ENCODE results near the gene NFYC. TPM values are rescaled to one million over a fixed set of nuclear protein-coding genes. Genes with fewer than 3 reads are reported as not detected.
A peak's percentile ranks its signal among the peaks of the same experiment; 100 is the strongest.

Gene NFYC
- total RNA-seq, 4 donors from 2014 or later: 29.8 to 44.6 (median 32.4) TPM

DNA sequence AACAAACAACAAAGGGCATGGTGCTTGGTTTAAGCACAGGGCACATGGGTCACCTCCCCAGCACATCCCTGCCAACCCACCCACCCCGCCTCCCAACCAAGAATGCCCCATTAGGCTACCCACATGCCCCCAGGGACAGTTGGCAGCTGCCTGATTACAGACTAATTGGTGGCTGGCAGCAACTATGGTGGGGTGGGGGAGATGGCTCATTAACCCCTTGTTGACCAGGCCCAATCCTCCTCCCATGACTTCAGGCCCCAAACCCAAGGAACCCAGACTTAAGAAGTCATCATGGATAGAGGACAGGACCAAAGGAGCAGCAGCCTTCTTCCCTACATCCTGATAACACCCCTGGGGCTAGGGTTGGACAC is 27.4 kb upstream of the NFYC start:
- DNase-seq (ENCODE audit: low spot score) (no peak), ATAC-seq (ENCODE audit: low FRiP score) (no peak)
- TF ChIP-seq CTCF (IDR thresholded peaks at IDR 0.05): no peak

DNA sequence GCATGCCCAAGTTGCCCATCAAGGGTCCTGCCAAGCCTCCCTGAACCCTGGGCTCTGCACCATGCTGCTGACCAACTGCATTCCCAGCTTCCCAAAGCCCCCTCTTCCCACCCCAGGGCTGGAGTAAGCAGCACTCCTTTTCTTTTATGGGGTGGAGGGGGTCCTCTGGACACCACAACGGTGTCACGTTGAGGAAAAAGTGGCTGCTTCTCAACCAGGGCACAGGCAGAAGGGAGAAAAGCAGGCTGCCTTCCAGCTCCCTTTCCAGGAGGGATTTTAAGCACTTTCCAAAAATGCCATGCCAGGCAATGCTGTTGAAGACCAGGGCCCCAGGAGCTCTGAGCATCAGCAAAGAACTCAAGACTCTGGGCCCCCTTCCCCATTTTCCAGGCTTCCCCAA is 26.7 kb upstream of the NFYC start:
- DNase-seq (ENCODE audit: low spot score): no peak
- no peak for TF ChIP-seq CTCF (IDR thresholded peaks at IDR 0.05)
- ATAC-seq (ENCODE audit: low FRiP score): no peak

DNA sequence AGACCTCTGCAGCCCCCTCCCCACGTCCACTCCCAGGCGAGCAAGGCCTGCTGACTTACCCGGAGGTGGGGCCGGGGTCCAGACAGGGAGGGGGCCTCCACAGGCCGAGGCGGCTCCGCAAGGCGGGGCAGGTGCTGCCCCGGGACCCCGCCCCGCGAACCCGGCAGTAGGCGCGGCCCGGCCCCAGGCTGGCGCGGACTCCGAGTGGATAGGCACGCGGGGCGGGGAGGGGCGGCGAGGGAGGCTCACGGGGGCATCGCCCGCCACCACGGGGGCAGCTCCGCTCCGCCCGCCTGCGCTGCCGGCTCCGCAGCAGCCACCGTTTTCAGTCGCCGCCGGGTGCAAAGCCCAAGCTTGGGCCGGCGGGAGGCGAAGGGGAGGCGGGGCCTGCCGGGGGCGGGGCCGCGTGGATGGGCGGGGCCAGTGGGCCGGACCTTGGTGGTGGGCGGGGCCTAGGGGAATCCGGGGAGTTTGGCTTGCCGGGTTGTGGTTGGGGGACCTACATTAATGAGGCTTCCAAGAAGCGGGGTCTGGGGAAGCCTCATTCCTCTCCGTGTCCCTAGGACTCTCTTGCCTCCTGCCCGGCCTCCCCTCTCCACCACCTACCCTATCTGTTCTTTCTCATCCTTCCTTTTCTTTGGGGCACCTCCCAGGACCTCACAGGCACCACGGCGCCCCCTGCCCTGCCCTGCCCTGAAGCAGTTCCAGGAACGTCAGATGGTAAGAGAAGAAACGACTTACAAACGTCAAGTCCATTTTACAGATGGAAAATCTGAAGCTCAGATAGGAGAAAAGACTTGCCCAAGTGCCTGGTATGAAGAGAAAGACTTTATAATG is 26.0 kb upstream of the NFYC start, which contains the start of gene RIMS3:
RIMS3 (minus strand) TSS at position 348 of the 837 bp plus-strand sequence. CDS start 23,757 bp downstream, outside the sequence.
- ATAC-seq (ENCODE audit: low FRiP score) (peak; percentile 89), DNase-seq (ENCODE audit: low spot score) (peak; percentile 56)
- TF ChIP-seq CTCF (IDR thresholded peaks at IDR 0.05): no peak

- DNase-seq (ENCODE audit: low spot score) (peak; percentile 59), ATAC-seq (ENCODE audit: low FRiP score) (no peak)
- peak in 2 of 3 donors; percentile 26 to 56 for TF ChIP-seq CTCF (IDR thresholded peaks at IDR 0.05)
Measured at GRCh38 chr1:40668769-40669525, 22.6 kb upstream of the NFYC start.

DNA sequence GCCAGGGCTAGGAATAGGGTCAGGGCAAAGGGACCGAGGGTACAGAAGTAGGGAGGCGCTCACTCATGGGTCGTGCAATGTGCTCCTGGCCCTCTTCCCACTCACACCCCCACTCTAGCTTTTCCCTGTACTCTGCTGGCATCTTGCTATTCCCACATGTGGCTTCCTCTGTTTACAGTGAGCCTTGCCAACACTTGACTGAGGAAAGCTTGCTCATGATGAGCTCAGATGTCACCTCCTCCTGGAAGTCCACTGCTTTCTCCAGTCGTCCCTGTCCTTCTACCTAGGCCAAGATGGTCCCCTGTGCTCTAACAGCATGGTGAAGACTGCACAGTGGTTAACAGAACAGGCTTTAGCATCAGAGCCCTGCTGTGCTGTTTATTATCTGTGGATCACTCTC is 18.1 kb upstream of the NFYC start:
- no peak for ATAC-seq (ENCODE audit: low FRiP score)
- no peak for DNase-seq (ENCODE audit: low spot score)
- no peak for TF ChIP-seq CTCF (IDR thresholded peaks at IDR 0.05)

DNA sequence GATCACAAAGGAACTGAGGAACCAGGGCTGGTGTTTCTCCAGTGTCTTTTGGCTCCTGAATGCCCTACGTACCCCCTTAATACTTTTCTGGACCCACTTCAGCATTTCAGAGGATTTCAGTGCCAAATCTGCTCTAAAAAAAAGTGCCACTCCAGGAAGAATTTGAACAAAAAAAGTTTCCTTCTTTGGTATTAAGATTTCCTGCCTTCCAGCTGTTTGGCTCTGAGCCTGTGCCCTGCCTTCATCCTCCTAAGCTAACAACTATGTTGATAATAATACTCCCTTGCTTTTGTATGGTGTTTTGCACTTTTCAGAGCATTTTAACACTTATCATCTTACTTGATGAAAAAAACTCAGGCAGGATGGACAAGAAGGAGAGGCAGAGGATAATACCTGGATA is 15.0 kb upstream of the NFYC start:
- DNase-seq (ENCODE audit: low spot score): no peak
- TF ChIP-seq CTCF (IDR thresholded peaks at IDR 0.05): no peak
- ATAC-seq (ENCODE audit: low FRiP score): no peak
